Stimulated activated CD4-positive, alpha-beta T cell treated with anti-CD3 and anti-CD28 coated beads, Interleukin-15, amount 100 ng/mL, for 1 hour (primary cell): Measurements from ENCODE around the gene TEDDM1.
"Not testable (repeated sequence)": the region's sequence is repeated elsewhere in the genome, so short reads cannot be mapped to it uniquely, and the experiment has no call there.

Experiments
- DNase-seq, 2 donors: peaks; one replicate each; pipeline ENCODE4 v3.0.0-alpha.2; 2020; ENCODE audit warnings: low read depth in 1 of 2, low spot score in 1 of 2

TEDDM1 gene

GRCh38 chr1:182381962-182382819, 18.3 kb downstream of the TEDDM1 start:
- no peak for DNase-seq

DNA sequence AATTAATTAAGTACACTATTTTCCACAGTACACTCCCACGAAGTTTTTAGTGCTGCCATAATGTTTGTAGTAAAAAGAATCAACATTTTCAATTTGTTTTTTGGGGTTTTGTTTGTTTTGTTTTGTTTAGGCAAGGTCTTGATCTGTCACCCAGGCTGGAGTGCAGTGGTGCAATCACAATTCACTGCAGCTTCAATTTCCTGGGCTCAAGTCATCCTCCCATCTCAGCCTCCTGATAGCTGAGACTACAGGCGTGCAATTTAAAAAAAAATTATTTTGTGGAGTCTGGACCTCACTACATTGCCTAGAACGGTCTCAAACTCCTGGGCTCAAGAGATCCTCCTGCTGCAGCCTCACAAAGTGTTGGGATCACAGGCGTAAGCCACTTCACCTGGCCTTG, 20.3 kb downstream of the TEDDM1 start:
- no peak for DNase-seq

DNA sequence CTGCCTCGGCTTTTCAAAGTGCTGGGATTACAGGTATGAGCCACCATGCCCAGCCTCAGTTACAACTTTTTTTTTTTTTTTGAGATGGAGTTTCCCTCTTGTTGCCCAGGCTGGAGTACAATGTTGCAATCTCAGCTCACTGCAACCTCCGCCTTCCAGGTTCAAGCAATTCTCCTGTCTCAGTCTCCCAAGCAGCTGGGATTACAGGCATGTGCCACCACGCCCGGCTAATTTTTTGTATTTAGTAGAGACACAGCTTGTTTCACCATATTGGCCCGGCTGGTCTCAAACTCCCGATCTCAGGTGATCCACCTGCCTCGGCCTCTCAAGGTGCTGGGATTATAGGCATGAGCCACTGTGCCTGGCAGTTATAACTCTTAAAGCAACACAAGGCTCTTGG, 20.7 kb downstream of the TEDDM1 start:
- DNase-seq = not testable (repeated sequence)

- DNase-seq = no peak
Measured at GRCh38 chr1:182376936-182377574, 23.4 kb downstream of the TEDDM1 start.

DNA sequence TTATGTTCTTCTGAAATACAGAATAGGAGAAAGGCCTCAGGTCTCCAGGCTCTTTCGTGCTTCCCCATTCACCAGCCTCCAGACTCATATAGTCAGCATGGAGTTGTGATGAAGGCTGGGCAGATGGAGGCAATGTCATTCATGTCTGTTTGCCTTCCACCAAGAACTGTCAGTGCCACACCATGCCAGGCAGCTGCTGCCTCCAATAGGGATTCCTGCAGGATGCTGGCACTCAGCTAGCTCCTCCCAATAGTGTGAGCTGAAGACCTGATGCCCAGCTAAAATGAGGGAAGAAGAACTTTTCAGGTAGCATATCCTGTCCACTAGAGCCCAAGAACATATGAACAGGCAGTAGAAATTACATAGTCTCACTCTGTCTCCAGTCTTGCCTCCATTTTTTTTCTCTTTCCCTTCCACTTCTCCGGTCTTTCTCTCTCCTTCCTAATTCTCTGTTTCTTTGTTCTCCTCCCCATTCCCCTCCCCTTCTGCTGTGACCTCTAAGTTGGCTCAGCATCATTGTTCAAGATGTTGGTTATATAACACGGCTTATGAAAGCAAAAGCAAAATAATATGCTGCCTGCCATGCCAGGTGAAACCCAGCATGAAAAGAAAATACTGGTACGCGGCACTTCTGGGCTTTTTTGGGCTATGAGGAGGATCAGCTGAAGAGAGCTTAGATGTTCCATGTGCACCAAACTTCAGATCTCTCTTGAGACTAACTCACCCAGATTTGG, 26.2 kb downstream of the TEDDM1 start:
- DNase-seq = no peak

GRCh38 chr1:182370532-182370931, 29.9 kb downstream of the TEDDM1 start:
- no peak for DNase-seq

DNA sequence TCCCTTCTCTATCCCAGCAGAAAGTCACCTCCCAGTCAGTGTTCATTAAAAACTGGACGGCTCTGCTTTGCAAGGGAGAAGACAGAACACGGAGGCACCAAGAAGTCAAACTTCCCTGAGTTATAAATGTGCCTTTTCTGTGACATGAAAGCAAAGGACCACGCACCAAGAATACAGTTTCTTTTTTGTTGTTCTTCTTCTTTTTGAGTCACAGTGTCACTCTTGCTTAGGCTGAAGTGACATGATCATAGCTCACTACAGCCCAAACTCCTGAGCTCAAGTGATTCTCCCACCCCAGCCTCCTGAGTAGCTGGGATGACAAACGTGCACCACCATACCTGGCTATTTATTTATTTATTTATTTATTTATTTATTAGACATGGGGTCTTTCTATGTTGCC, 31.6 kb downstream of the TEDDM1 start:
- DNase-seq = no peak

GRCh38 chr1:182368358-182368757, 32.1 kb downstream of the TEDDM1 start:
- no peak for DNase-seq

GRCh38 chr1:182367926-182368325, 32.5 kb downstream of the TEDDM1 start:
- no peak for DNase-seq

GRCh38 chr1:182366596-182366995, 33.9 kb downstream of the TEDDM1 start:
- DNase-seq = no peak

GRCh38 chr1:182359645-182360044, 40.8 kb downstream of the TEDDM1 start:
- DNase-seq = no peak

DNA sequence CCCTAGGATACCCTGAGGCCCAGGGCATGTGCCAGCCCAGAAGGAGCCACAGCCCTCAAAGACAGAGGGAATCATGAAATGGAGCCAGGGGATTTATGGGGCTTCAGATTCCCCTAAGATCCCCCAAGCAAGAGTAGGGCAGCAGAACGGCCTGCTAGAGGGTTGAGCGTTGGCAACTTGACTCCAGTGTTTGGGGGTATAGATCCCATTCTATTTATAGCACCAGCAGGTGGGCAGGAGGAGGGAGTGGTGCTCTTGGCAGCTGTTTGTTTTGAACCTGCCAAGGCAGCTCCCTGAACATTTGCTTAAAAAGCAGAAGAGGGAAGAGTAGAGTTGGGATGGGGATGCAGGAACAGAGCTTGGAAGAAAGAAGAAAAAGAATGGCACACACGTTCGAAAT, 42.6 kb downstream of the TEDDM1 start:
- DNase-seq = no peak

DNA sequence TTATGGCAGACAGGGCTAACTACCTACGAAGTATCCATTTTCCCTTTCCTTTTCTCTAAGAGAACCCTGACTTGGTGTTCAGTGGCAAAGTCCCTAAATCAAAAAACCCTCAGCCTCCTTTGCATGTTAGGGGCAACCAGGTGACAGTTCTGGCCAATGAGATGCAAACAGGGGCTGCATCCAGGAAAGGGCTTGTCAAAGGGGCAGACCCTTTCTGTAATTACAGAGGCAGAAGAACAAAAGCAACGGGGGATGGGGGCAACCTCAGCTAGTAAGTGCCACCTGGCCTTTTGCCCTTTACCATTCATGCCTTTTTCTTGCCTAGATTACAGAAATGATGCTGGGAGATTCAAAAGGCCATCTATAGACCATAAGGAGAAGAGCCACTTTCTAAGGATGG, 43.3 kb downstream of the TEDDM1 start:
- DNase-seq = no peak

DNA sequence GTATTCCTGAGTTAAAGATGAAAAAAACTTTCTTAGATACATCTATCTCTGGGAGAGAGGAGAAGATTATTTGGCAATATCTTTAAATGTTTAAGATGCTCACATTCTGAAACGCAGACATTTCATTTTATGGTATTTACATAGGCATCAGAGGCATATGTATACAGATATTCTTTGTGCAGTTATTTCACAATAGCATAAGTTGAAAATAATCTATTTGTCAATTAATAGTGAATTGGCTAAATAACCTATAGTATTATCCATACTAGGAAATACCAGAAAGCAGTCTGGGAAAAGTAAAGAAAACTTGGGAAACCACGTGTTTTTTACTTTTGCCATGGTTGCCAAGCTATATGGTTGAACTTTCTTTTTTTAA, 44.8 kb downstream of the TEDDM1 start:
- no peak for DNase-seq

GRCh38 chr1:182351790-182352364, 48.6 kb downstream of the TEDDM1 start:
- DNase-seq = no peak

- no peak for DNase-seq
Measured at GRCh38 chr1:182350839-182351238, 49.6 kb downstream of the TEDDM1 start.

DNA sequence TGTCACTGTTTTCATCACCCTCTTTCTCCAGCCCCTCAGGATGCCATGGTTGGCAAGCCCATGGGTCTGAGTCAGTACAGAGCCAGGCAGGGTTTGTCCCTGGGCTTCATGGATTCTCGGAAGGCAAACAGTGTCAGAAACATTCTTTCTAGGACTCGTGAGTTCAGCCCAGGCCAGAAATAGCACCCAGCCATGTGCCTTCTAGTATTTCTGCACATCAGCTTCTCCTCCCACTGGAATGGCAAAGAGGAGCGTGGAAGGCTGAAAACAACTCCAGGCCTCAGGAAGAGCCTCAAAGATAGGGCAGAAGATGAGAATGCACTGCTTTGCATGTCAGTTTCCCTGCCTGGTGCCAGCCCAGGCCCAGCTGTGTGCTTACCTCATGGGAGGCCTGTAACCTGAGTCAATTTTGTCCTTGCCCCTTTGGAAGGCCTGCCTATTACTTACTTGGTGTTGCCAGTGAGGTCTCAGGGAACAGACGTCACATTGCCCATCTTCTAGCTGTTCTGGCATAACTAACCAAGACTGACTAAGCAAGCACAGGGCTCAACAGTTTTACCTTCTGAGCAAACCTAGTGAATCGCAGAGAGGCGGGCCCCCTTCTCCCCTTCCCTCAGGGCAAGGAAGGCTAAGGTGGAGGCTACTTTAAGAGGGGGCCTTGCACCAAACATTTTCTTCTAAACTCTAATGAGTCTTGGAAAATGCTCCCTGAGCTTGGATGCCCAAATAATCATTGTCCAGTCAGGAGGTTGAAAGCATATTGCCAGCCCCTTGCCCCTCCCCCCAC, 51.3 kb downstream of the TEDDM1 start:
- DNase-seq = no peak
